ENCODE results near the gene FRZB.
"Not testable (repeated sequence)": the region's sequence is repeated elsewhere in the genome, so short reads cannot be mapped to it uniquely, and the experiment has no call there.

- not testable (repeated sequence) for TF ChIP-seq CTCF (conservative IDR thresholded peaks at IDR 0.05 in 1 of 2, IDR thresholded peaks at IDR 0.05 in 1 of 2; ENCODE audit: low read depth in 1 of 2, low read length in 2 of 2); EZH2 (IDR thresholded peaks at IDR 0.05; ENCODE audit: low read length, missing control alignments)
Measured at GRCh38 chr2:182893035-182893434, 26.6 kb upstream of the FRZB start.
